Ectodermal cell (in vitro differentiated cells): ENCODE results near the gene RASAL1.

Experiments
- H3K27ac ChIP-seq: 2 replicates; pipeline ENCODE4 v1.7.0; 2013; ENCODE audit warnings: mild to moderate bottlenecking, low read depth, low read length; ENCODE audit not compliant: insufficient read depth, poor library complexity, severe bottlenecking
- H3K27me3 ChIP-seq: 2 replicates; pipeline ENCODE4 v1.7.0; 2013; ENCODE audit warnings: mild to moderate bottlenecking, low read length; ENCODE audit not compliant: insufficient read depth, control insufficient read depth, poor library complexity, severe bottlenecking
- H3K36me3 ChIP-seq: one replicate; pipeline ENCODE4 v1.7.0; 2013; ENCODE audit warnings: low read length; ENCODE audit not compliant: control insufficient read depth, insufficient read depth
- H3K4me1 ChIP-seq: one replicate; pipeline ENCODE4 v1.7.0; 2013; ENCODE audit warnings: low read length; ENCODE audit not compliant: control insufficient read depth, insufficient read depth
- H3K4me3 ChIP-seq: 2 replicates; pipeline ENCODE4 v1.7.0; 2013; ENCODE audit warnings: low read depth, low read length, control low read depth; ENCODE audit not compliant: insufficient read depth
- H3K9me3 ChIP-seq: 2 replicates; pipeline ENCODE4 v1.7.0; 2013; ENCODE audit warnings: mild to moderate bottlenecking, low read length, moderate library complexity; ENCODE audit not compliant: control insufficient read depth
- WGBS, 2 experiments: methylation state at CpG; one replicate each; pipeline ENCODE4 v1.1.7; 2013; ENCODE audit warnings: missing lambda C conversion rate in 2 of 2; 5-methylcytosine and 5-hydroxymethylcytosine counted together

The RASAL1 gene

GRCh38 chr12:113088037-113088436 is 47.5 kb downstream of the RASAL1 start:
- Histone ChIP-seq H3K9me3 (no peaks in the 10 kb centered on the region), H3K27me3 (no peaks in the 10 kb centered on the region), H3K4me1 (no peaks in the 10 kb centered on the region), H3K36me3 (no peaks in the 10 kb centered on the region), H3K4me3 (no peak overlapping the region), H3K27ac (no peak overlapping the region)
- 95 to 99% methylated on average over 3 of the region's 3 CpGs for WGBS, 2 experiments

DNA sequence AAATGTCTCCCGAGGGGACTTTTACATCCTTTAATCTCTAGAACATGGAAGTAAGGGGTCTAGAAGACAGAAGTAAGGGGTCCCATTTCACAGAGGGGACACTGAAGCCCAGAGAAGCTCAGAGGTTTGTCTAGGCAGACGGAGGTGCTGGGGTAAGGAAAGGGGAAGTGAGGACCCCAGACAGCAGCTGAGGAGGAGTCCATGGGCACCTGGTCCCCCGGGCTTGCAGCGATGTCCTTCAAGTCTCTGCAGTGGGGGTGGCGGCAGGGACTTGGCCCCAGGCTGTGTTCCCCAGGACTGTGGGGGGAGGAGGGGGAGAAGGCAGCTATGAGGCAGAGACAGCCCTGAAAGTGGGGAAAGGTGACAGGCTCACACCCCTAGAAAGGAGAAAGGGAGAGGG is 48.4 kb downstream of the RASAL1 start:
- no peaks in the 10 kb centered on the region for H3K36me3 ChIP-seq
- no peaks in the 10 kb centered on the region for H3K4me1 ChIP-seq
- WGBS, 2 experiments: 71 to 83% methylated on average over 5 of the region's 5 CpGs
- no peak overlapping the region for H3K27ac ChIP-seq
- H3K27me3 ChIP-seq: no peaks in the 10 kb centered on the region
- H3K4me3 ChIP-seq: no peak overlapping the region
- no peaks in the 10 kb centered on the region for H3K9me3 ChIP-seq

GRCh38 chr12:113086249-113087164 is 49.1 kb downstream of the RASAL1 start:
- no peaks in the 10 kb centered on the region for H3K27me3 ChIP-seq
- no peaks in the 10 kb centered on the region for H3K9me3 ChIP-seq
- WGBS, 2 experiments: 42 to 45% methylated on average over 15 to 17 of the region's 17 CpGs
- no peak overlapping the region for H3K4me3 ChIP-seq
- H3K36me3 ChIP-seq: no peaks in the 10 kb centered on the region
- H3K27ac ChIP-seq: no peak overlapping the region
- no peaks in the 10 kb centered on the region for H3K4me1 ChIP-seq

DNA sequence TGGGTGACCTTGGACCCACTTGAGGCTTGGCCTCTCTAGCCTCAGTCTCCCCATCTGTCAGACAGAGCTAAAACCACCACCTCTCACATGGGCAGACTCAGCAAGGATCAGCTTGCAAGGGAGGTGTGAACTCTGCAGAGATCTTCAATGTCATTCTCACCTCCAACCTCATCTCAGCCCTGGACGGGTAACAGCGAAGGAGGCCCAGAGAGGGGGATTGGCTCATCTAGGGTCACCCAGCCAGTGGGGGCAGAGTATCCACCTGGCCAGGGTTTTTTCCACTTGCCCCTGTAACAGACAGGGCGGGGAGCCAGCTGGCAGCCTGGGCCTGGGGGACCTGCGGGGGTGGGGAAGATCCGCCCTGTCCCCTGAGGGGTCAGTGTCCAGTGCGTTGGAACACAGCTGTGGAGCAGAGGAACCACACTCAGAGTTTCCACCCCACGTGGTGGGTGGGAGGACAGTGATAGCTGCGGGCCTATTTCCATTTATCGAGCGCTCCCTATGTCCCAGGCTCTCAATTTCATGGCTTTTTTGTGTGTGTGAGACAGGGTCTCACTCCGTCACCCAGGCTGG is 51.6 kb downstream of the RASAL1 start:
- peaks cover 13% of the 10 kb centered on the region for H3K27me3 ChIP-seq
- no peak overlapping the region for H3K4me3 ChIP-seq
- no peaks in the 10 kb centered on the region for H3K36me3 ChIP-seq
- 91 to 94% methylated on average over 11 of the region's 11 CpGs for WGBS, 2 experiments
- H3K4me1 ChIP-seq: no peaks in the 10 kb centered on the region
- no peak overlapping the region for H3K27ac ChIP-seq
- H3K9me3 ChIP-seq: no peaks in the 10 kb centered on the region

- 87 to 90% methylated on average over 9 of the region's 9 CpGs for WGBS, 2 experiments
- Histone ChIP-seq H3K4me1 (no peaks in the 10 kb centered on the region), H3K36me3 (no peaks in the 10 kb centered on the region), H3K9me3 (no peaks in the 10 kb centered on the region), H3K27me3 (peaks cover 27% of the 10 kb centered on the region), H3K27ac (no peak overlapping the region), H3K4me3 (no peak overlapping the region)
Observed at GRCh38 chr12:113082486-113083148, 52.9 kb downstream of the RASAL1 start.

GRCh38 chr12:113081873-113082272 is 53.7 kb downstream of the RASAL1 start:
- H3K4me3 ChIP-seq: no peak overlapping the region
- no peaks in the 10 kb centered on the region for H3K4me1 ChIP-seq
- no peak overlapping the region for H3K27ac ChIP-seq
- 80 to 88% methylated on average over 4 of the region's 4 CpGs for WGBS, 2 experiments
- peaks cover 34% of the 10 kb centered on the region for H3K27me3 ChIP-seq
- no peaks in the 10 kb centered on the region for H3K36me3 ChIP-seq
- H3K9me3 ChIP-seq: no peaks in the 10 kb centered on the region

DNA sequence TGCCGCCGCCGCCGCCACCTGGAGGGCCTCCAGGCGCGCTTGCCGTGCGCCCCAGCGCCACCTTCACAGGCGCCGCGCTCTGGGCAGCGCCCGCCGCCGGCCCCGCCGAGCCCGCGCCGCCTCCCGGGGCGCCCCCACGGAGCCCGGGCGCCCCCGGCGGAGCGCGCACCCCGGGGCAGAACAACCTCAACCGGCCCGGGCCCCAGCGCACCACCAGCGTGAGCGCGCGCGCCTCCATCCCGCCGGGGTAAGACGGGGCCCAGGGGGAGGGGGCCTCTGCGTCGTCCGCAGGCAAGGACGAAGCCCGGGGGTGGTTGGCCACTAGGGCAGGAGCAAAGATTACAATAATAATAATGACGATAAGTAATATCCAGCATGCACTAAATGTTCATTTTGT is 57.7 kb downstream of the RASAL1 start:
- Histone ChIP-seq H3K4me1 (no peaks in the 10 kb centered on the region), H3K9me3 (no peaks in the 10 kb centered on the region), H3K36me3 (no peaks in the 10 kb centered on the region), H3K4me3 (peak overlapping the region; percentile 10), H3K27me3 (peaks cover 55% of the 10 kb centered on the region), H3K27ac (no peak overlapping the region)
- WGBS, 2 experiments: 4 to 5% methylated on average over 47 to 48 of the region's 48 CpGs

- H3K27ac ChIP-seq: no peak overlapping the region
- peaks cover 1% of the 10 kb centered on the region for H3K4me1 ChIP-seq
- peaks cover 55% of the 10 kb centered on the region for H3K27me3 ChIP-seq
- H3K4me3 ChIP-seq: peak overlapping the region; percentile 10
- 14% methylated on average over 70 of the region's 70 CpGs for WGBS, 2 experiments
- H3K36me3 ChIP-seq: no peaks in the 10 kb centered on the region
- H3K9me3 ChIP-seq: no peaks in the 10 kb centered on the region
Observed at GRCh38 chr12:113077057-113077858, 58.3 kb downstream of the RASAL1 start.

GRCh38 chr12:113075137-113075683 is 60.4 kb downstream of the RASAL1 start:
- no peaks in the 10 kb centered on the region for H3K36me3 ChIP-seq
- peaks cover 10% of the 10 kb centered on the region for H3K4me1 ChIP-seq
- 82 to 85% methylated on average over 6 of the region's 6 CpGs for WGBS, 2 experiments
- H3K9me3 ChIP-seq: no peaks in the 10 kb centered on the region
- H3K27me3 ChIP-seq: peaks cover 54% of the 10 kb centered on the region
- no peak overlapping the region for H3K4me3 ChIP-seq
- no peak overlapping the region for H3K27ac ChIP-seq
